GM23338 (cell line): ENCODE measurements around the gene DDIT3. TPM values are rescaled to one million over a fixed set of nuclear protein-coding genes. Genes with fewer than 3 reads are reported as not detected.

Source experiments
- ATAC-seq: fragments of 200-7000 bp; cut with Tn5 transposase; 3 replicates; pipeline ENCODE4 v1.9.1; 2020
- DNase-seq: peaks from one replicate; pipeline ENCODE4 v3.0.0-alpha.2; 2015; ENCODE audit warnings: low spot score
- H2AFZ ChIP-seq: fragments of 200-600 bp; sonication (generic); 2 replicates; pipeline ENCODE4 v1.8.0; 2016; ENCODE audit warnings: antibody characterized with exemption, mild to moderate bottlenecking, moderate library complexity
- H3F3A ChIP-seq: fragments of 200-600 bp; sonication (generic); replicated peaks from 2 replicates; pipeline ENCODE4 v1.8.0; 2017; ENCODE audit warnings: antibody characterized with exemption, mixed run types, low read depth
- H3K27ac ChIP-seq: fragments of 200-600 bp; sonication (generic); 2 replicates; pipeline ENCODE4 v1.6.1; 2016; ENCODE audit warnings: low read depth
- H3K27me3 ChIP-seq: fragments of 200-600 bp; sonication (generic); 2 replicates; pipeline ENCODE4 v1.8.0; 2016; ENCODE audit warnings: mild to moderate bottlenecking, mixed run types, moderate library complexity; ENCODE audit not compliant: insufficient read depth
- H3K36me3 ChIP-seq: fragments of 200-600 bp; sonication (generic); 2 replicates; pipeline ENCODE4 v1.8.0; 2016; ENCODE audit warnings: mild to moderate bottlenecking; ENCODE audit not compliant: insufficient read depth
- H3K4me1 ChIP-seq: fragments of 200-600 bp; sonication (generic); 2 replicates; pipeline ENCODE4 v1.8.0; 2016; ENCODE audit warnings: mild to moderate bottlenecking, moderate library complexity; ENCODE audit not compliant: insufficient read depth
- H3K4me2 ChIP-seq: fragments of 200-600 bp; sonication (generic); 2 replicates; pipeline ENCODE4 v1.7.1; 2017; ENCODE audit warnings: mixed run types
- H3K4me3 ChIP-seq: fragments of 200-600 bp; sonication (generic); 2 replicates; pipeline ENCODE4 v1.6.1; 2016; ENCODE audit warnings: mixed run types
- H3K79me2 ChIP-seq: fragments of 200-600 bp; sonication (generic); replicated peaks from 2 replicates; pipeline ENCODE4 v1.8.0; 2017; ENCODE audit warnings: mild to moderate bottlenecking; ENCODE audit not compliant: insufficient read depth
- H3K9me2 ChIP-seq: fragments of 200-600 bp; sonication (generic); 2 replicates; pipeline ENCODE4 v1.8.0; 2017; ENCODE audit not compliant: insufficient read depth
- H4K20me1 ChIP-seq: fragments of 200-600 bp; sonication (generic); replicated peaks from 2 replicates; pipeline ENCODE4 v1.8.0; 2017; ENCODE audit warnings: mild to moderate bottlenecking; ENCODE audit not compliant: insufficient read depth
- H3K27ac Mint-ChIP-seq: 2 replicates; pipeline ENCODE4 v1.8.0; 2020; ENCODE audit warnings: inconsistent platforms, mild to moderate bottlenecking, moderate library complexity, mixed read lengths
- H3K27me3 Mint-ChIP-seq: 3 replicates; pipeline ENCODE4 v1.8.0; 2022; ENCODE audit warnings: low read depth, mild to moderate bottlenecking, moderate library complexity, mixed read lengths, inconsistent platforms; ENCODE audit not compliant: insufficient read depth, poor library complexity
- H3K36me3 Mint-ChIP-seq: 3 replicates; pipeline ENCODE4 v1.8.0; 2021; ENCODE audit warnings: low read depth, mild to moderate bottlenecking, inconsistent platforms, moderate library complexity, mixed read lengths
- H3K4me1 Mint-ChIP-seq: 3 replicates; pipeline ENCODE4 v1.8.0; 2020; ENCODE audit warnings: mild to moderate bottlenecking, inconsistent platforms, mixed read lengths
- H3K4me3 Mint-ChIP-seq: 3 replicates; pipeline ENCODE4 v1.8.0; 2021; ENCODE audit warnings: moderate library complexity, mild to moderate bottlenecking, inconsistent platforms, mixed read lengths
- H3K9me3 Mint-ChIP-seq: 3 replicates; pipeline ENCODE4 v1.8.0; 2020; ENCODE audit warnings: moderate library complexity, mild to moderate bottlenecking, inconsistent platforms, mixed read lengths
- EZH2 ChIP-seq: fragments of 200-600 bp; sonication (generic); IDR thresholded peaks from one replicate; pipeline ENCODE4 v1.8.0; 2017; ENCODE audit warnings: antibody characterized with exemption, mild to moderate bottlenecking, low read depth; ENCODE audit not compliant: unreplicated experiment
- POLR2AphosphoS5 ChIP-seq: IDR thresholded peaks from 2 replicates; pipeline ENCODE4 v1.6.1; 2016; ENCODE audit warnings: antibody characterized with exemption, low read depth
- STAT1 ChIP-seq: IDR thresholded peaks from one replicate; pipeline ENCODE4 v1.6.1; 2016; ENCODE audit warnings: antibody characterized with exemption; ENCODE audit not compliant: unreplicated experiment
- ZNF331 ChIP-seq: fragments of 250-450 bp; sonication (Bioruptor Pico); IDR thresholded peaks from 2 replicates; pipeline ENCODE4 v1.5.0; 2020; ENCODE audit warnings: low read depth, mild to moderate bottlenecking, moderate library complexity
- polyA plus RNA-seq: library from polyadenylated mRNA; unstranded; fragments of >200 nt; fragmentation: Nextera tagmentation; extraction: Ambion mirVana; gene quantifications from 2 replicates; pipeline ENCODE4 v1.2.1, GENCODE V29; 2016
- total RNA-seq: library from RNA; depleted of rRNA; stranded (reverse); fragments of >200 nt; shearing (Covaris generic); gene quantifications from 2 replicates; pipeline ENCODE4 v1.2.3, GENCODE V29; 2014
- TF ChIP-seq, protein P1 (sequence below): fragments of 250-450 bp; sonication (Bioruptor Pico); IDR thresholded peaks from 2 replicates; pipeline ENCODE4 v1.5.0; 2020; ENCODE audit warnings: mild to moderate bottlenecking, moderate library complexity
- TF ChIP-seq, protein P2 (sequence below), 2 experiments: fragments of 200-600 bp in 1 of 2; sonication (generic) in 1 of 2; conservative IDR thresholded peaks; 2 replicates each; pipeline versions ENCODE4 v1.5.1 to v1.6.1; 2016 to 2017; ENCODE audit warnings: antibody characterized with exemption in 2 of 2, low read depth in 2 of 2, mild to moderate bottlenecking in 2 of 2, moderate library complexity in 1 of 2

DDIT3 gene
- total and polyA plus RNA-seq, 2 experiments from 2014 or later, result 3.9 to 12.5 TPM

DNA sequence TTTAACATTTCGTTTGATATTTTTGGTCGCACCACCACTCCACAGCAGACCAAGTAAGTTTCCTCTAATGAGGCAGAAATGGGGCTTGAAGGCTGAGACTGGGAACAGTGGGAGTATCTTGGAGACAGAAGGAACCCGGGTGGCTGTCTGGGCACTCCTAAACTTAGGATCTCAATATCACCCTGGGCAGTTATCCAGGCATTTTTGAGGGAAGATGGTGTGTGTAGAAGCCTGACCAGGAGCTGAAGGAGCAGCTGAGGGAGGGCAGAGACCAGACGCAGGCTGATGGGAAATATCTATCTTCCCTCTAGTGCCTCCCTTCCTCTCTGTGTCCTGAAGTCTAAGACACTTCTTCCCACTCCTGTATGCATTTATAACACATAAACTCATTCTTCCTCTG is 21.7 kb downstream of the DDIT3 start (continued):
- TF ChIP-seq, protein P1, sequence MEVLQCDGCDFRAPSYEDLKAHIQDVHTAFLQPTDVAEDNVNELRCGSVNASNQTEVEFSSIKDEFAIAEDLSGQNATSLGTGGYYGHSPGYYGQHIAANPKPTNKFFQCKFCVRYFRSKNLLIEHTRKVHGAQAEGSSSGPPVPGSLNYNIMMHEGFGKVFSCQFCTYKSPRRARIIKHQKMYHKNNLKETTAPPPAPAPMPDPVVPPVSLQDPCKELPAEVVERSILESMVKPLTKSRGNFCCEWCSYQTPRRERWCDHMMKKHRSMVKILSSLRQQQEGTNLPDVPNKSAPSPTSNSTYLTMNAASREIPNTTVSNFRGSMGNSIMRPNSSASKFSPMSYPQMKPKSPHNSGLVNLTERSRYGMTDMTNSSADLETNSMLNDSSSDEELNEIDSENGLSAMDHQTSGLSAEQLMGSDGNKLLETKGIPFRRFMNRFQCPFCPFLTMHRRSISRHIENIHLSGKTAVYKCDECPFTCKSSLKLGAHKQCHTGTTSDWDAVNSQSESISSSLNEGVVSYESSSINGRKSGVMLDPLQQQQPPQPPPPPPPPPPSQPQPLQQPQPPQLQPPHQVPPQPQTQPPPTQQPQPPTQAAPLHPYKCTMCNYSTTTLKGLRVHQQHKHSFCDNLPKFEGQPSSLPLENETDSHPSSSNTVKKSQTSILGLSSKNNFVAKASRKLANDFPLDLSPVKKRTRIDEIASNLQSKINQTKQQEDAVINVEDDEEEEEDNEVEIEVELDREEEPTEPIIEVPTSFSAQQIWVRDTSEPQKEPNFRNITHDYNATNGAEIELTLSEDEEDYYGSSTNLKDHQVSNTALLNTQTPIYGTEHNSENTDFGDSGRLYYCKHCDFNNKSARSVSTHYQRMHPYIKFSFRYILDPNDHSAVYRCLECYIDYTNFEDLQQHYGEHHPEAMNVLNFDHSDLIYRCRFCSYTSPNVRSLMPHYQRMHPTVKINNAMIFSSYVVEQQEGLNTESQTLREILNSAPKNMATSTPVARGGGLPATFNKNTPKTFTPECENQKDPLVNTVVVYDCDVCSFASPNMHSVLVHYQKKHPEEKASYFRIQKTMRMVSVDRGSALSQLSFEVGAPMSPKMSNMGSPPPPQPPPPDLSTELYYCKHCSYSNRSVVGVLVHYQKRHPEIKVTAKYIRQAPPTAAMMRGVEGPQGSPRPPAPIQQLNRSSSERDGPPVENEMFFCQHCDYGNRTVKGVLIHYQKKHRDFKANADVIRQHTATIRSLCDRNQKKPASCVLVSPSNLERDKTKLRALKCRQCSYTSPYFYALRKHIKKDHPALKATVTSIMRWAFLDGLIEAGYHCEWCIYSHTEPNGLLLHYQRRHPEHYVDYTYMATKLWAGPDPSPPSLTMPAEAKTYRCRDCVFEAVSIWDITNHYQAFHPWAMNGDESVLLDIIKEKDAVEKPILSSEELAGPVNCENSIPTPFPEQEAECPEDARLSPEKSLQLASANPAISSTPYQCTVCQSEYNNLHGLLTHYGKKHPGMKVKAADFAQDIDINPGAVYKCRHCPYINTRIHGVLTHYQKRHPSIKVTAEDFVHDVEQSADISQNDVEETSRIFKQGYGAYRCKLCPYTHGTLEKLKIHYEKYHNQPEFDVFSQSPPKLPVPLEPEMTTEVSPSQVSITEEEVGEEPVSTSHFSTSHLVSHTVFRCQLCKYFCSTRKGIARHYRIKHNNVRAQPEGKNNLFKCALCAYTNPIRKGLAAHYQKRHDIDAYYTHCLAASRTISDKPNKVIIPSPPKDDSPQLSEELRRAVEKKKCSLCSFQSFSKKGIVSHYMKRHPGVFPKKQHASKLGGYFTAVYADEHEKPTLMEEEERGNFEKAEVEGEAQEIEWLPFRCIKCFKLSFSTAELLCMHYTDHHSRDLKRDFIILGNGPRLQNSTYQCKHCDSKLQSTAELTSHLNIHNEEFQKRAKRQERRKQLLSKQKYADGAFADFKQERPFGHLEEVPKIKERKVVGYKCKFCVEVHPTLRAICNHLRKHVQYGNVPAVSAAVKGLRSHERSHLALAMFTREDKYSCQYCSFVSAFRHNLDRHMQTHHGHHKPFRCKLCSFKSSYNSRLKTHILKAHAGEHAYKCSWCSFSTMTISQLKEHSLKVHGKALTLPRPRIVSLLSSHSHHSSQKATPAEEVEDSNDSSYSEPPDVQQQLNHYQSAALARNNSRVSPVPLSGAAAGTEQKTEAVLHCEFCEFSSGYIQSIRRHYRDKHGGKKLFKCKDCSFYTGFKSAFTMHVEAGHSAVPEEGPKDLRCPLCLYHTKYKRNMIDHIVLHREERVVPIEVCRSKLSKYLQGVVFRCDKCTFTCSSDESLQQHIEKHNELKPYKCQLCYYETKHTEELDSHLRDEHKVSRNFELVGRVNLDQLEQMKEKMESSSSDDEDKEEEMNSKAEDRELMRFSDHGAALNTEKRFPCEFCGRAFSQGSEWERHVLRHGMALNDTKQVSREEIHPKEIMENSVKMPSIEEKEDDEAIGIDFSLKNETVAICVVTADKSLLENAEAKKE (CRISPR knock-in tag), result no peak
- TF ChIP-seq EZH2 (no peak), STAT1 (no peak)

DNA sequence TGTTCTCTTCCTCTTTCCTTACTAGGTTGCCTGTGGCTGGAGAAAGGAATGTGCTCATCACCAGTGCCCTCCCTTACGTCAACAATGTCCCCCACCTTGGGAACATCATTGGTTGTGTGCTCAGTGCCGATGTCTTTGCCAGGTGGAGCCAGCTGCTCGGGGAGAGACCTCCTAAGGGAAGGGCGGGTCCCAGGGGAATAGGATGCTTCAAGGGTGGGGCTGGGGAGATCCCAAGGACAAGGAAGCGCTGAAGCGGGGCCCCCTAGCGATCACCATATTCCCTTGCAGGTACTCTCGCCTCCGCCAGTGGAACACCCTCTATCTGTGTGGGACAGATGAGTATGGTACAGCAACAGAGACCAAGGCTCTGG is 22.2 kb downstream of the DDIT3 start:
- Mint-ChIP-seq H3K27ac (peak overlapping the region; percentile 56; the same call in 1 of the 2 replicates), H3K4me1 (peaks cover 2% of the 10 kb centered on the region; the same call in 2 of the 3 replicates), H3K9me3 (no peaks in the 10 kb centered on the region), H3K27me3 (peaks cover 13% of the 10 kb centered on the region), H3K4me3 (no peak overlapping the region), H3K36me3 (peaks cover 92% of the 10 kb centered on the region)
- Histone ChIP-seq H3K36me3 (peaks cover 77% of the 10 kb centered on the region), H4K20me1 (peaks cover 34% of the 10 kb centered on the region), H3K79me2 (peaks cover 23% of the 10 kb centered on the region), H3K9me2 (no peaks in the 10 kb centered on the region), H3K4me3 (no peak overlapping the region), H3K27me3 (no peaks in the 10 kb centered on the region), H3K4me2 (no peak overlapping the region), H3K27ac (no peak overlapping the region), H2AFZ (no peak overlapping the region), H3F3A (peaks cover 34% of the 10 kb centered on the region), H3K4me1 (no peaks in the 10 kb centered on the region)
- ATAC-seq, result peak; percentile 88
- TF ChIP-seq POLR2AphosphoS5 (peak; percentile 26; the same call in 1 of the 2 replicates), ZNF331 (no peak)
- TF ChIP-seq, protein P2, sequence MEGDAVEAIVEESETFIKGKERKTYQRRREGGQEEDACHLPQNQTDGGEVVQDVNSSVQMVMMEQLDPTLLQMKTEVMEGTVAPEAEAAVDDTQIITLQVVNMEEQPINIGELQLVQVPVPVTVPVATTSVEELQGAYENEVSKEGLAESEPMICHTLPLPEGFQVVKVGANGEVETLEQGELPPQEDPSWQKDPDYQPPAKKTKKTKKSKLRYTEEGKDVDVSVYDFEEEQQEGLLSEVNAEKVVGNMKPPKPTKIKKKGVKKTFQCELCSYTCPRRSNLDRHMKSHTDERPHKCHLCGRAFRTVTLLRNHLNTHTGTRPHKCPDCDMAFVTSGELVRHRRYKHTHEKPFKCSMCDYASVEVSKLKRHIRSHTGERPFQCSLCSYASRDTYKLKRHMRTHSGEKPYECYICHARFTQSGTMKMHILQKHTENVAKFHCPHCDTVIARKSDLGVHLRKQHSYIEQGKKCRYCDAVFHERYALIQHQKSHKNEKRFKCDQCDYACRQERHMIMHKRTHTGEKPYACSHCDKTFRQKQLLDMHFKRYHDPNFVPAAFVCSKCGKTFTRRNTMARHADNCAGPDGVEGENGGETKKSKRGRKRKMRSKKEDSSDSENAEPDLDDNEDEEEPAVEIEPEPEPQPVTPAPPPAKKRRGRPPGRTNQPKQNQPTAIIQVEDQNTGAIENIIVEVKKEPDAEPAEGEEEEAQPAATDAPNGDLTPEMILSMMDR (conservative IDR thresholded peaks at IDR 0.05; ENCODE audit: low read depth in 2 of 2), result peak; percentile 40 to 51
- peak; percentile 68 for DNase-seq
